ENCODE data around the gene MAGI1.
"Not testable (repeated sequence)": the region's sequence is repeated elsewhere in the genome, so short reads cannot be mapped to it uniquely, and the experiment has no call there.

The MAGI1 gene

GRCh38 chr3:65871305-65872141 lies 167.2 kb downstream of the MAGI1 start:
- DNase-seq = no peak

- DNase-seq = no peak
These were observed 168.9 kb downstream of the MAGI1 start for GRCh38 chr3:65869798-65870197.

- DNase-seq = no peak
These were observed 171.1 kb downstream of the MAGI1 start for GRCh38 chr3:65867463-65868210.

GRCh38 chr3:65864357-65864904 lies 174.3 kb downstream of the MAGI1 start:
- no peak for DNase-seq

- DNase-seq = no peak
These were observed 177.0 kb downstream of the MAGI1 start for GRCh38 chr3:65861718-65862117.

GRCh38 chr3:65859612-65860011 lies 179.1 kb downstream of the MAGI1 start:
- DNase-seq = not testable (repeated sequence)

- no peak for DNase-seq
These were observed 180.0 kb downstream of the MAGI1 start for GRCh38 chr3:65858749-65859148.

- no peak for DNase-seq
These were observed 181.4 kb downstream of the MAGI1 start for GRCh38 chr3:65857327-65857726.

GRCh38 chr3:65856907-65857306 lies 181.8 kb downstream of the MAGI1 start:
- DNase-seq = no peak

GRCh38 chr3:65855370-65856100 lies 183.2 kb downstream of the MAGI1 start:
- no peak for DNase-seq

GRCh38 chr3:65854606-65855304 lies 184.0 kb downstream of the MAGI1 start:
- DNase-seq = no peak

- no peak for DNase-seq
These were observed 186.9 kb downstream of the MAGI1 start for GRCh38 chr3:65851827-65852226.

- no peak for DNase-seq
These were observed 188.5 kb downstream of the MAGI1 start for GRCh38 chr3:65850261-65850660.

GRCh38 chr3:65848024-65848423 lies 190.7 kb downstream of the MAGI1 start:
- DNase-seq = no peak

GRCh38 chr3:65846936-65847335 lies 191.8 kb downstream of the MAGI1 start:
- DNase-seq = no peak

GRCh38 chr3:65844370-65844769 lies 194.3 kb downstream of the MAGI1 start:
- DNase-seq = no peak

- no peak for DNase-seq
These were observed 195.0 kb downstream of the MAGI1 start for GRCh38 chr3:65843732-65844131.

GRCh38 chr3:65837604-65838003 lies 201.1 kb downstream of the MAGI1 start:
- DNase-seq = no peak

GRCh38 chr3:65836047-65836446 lies 202.7 kb downstream of the MAGI1 start:
- DNase-seq = peak in 1 of 2 experiments; percentile 3

GRCh38 chr3:65833761-65834505 lies 204.8 kb downstream of the MAGI1 start:
- peak in 1 of 2 experiments; percentile 36 for DNase-seq

GRCh38 chr3:65831733-65832425 lies 206.8 kb downstream of the MAGI1 start:
- no peak for DNase-seq
